ENCODE results near the gene PRSS50.
"Not testable (repeated sequence)": the region's sequence is repeated elsewhere in the genome, so short reads cannot be mapped to it uniquely, and the experiment has no call there.

PRSS50 gene

GRCh38 chr3:46717447-46718231 lies at the start of gene PRSS50:
TSS of gene PRSS50 (minus strand) at chr3:46717869. CDS start at chr3:46717824, 45 bp downstream.
- DNase-seq (ENCODE audit: low read depth in 2 of 2) = no peak

DNA sequence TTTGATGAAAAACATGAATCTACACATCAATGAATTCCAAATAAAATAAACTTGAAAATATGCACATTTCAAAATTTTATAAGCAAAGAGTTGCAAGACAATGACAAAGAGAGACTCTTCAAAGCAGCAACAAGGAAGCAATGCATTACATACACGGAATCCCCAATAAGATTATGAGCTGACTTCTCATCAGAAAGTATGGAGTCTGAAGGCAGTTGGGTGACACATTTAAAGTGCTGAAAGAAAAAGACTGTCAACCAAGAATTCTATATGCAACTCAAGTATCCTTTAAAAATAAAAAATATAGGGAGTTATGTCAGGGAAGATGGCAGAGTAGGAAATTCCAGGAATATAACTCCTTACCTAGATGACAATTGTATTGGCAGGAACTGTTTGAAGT lies 46.5 kb upstream of the PRSS50 start:
- DNase-seq (ENCODE audit: low read depth in 2 of 2) = no peak

GRCh38 chr3:46763178-46763577 lies 45.5 kb upstream of the PRSS50 start:
- DNase-seq (ENCODE audit: low read depth in 2 of 2) = no peak

DNA sequence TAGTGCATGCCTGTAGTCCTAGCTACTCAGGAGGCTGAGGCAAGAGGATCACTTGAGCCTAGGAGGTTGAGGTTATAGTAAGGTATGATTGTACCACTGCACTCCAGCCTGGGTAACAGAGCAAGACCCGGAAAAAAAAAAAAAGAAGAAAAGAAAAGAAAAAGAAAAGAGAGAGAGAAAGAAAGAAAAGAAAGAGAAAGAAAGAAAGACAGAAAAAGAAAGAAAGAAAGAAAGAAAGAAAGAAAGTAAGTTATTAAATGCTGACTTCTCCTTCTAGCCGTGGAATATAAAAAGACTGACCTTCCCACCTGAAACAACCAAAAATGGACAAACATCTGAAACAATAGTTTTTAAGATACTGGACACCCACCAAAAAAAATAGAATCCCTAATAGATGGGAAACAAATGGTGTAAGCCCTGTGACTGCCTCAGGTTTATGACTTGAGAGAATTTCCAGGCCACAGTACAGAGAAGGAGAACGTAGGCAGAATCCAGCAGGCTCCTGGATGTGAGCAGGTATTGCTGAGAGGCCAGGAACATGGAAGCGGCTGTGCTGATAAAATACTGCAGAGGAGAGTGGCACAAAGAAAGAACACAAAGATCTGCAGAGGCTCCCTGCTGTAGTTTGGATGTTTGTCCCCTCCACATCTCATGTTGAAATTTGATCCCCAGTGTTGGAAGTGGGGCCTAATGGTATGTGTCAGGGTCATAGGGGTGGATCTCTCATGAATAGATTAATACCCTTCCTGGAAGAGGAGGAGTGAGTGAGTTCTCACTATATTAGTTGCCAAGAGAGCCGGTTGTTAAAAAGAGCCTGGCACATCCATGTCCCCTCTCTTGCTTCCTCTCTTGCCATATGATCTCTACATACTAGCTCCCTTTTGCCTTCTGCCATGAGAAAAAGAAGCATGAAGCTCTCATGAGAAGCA lies 41.8 kb upstream of the PRSS50 start:
- DNase-seq (ENCODE audit: low read depth in 2 of 2) = no peak

DNA sequence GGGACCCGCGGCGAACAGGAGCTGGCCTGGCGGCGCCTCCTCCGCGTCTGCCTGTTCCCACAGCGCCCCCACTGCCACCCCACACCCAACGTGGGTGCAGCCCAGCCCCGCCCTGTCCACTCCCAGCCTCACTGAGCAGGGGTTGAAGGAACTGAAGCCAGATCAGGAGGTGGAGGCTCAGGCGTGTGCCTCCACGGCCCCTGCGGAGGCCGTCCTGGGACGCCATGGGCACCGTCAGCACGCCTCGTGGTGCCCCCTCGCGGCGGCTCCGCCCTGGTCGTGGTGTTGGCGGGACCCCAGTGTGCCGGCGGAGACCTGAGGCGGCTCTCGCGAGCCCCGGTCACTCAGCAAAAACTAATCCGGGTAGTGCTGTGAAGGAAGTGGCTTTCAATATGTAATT lies 39.0 kb upstream of the PRSS50 start:
- DNase-seq (ENCODE audit: low read depth in 2 of 2) = no peak

- DNase-seq (ENCODE audit: low read depth in 2 of 2) = no peak
Measured at GRCh38 chr3:46755646-46756045, 38.0 kb upstream of the PRSS50 start.

DNA sequence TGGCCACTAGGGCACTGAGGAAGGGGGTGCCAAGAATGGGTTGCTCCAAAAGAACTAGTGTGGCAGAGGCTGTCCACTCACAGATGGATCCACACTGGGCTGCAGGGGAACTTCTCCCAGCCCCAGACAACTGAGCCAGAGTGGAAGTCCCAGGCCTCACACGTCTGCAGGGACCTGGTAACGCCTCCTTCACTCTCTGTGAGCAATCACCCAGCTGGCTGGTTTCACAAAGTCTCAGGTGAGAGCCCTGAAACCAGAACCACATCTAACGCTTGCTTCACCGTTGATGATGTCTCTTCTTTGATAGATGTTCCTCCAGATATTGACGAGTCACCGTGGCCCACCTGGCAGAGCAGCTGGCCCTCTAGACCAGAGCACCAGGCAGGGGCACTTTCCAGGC lies 35.5 kb upstream of the PRSS50 start:
- DNase-seq (ENCODE audit: low read depth in 2 of 2) = not testable (repeated sequence)

DNA sequence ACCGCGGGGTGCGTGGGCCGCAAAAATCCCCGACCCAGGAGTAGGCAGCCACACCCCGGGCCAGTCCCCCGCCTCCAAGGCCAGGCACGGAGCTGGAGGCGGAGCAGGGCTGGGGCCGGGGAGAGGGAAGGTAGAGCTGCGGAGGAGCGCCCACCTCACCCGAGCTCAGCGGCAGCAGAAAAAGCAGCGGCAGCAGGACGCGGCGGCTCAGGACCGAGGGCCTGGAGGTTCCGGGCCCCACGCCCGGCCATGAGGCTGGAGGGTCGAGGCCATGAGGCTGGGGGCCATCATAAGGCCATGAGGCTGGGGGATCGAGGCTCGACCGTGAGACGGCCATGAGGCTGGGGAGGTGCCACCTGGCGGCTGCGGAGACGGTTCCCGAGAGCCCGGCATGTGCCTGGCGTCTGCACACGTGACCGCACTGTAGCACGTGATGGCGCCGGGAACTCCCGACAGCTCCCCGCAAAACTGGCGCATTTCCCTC lies 32.9 kb upstream of the PRSS50 start:
- DNase-seq (ENCODE audit: low read depth in 2 of 2) = no peak

- DNase-seq (ENCODE audit: low read depth in 2 of 2) = no peak
Measured at GRCh38 chr3:46749129-46749528, 31.5 kb upstream of the PRSS50 start.

GRCh38 chr3:46748170-46748569 lies 30.5 kb upstream of the PRSS50 start:
- no peak for DNase-seq (ENCODE audit: low read depth in 2 of 2)

DNA sequence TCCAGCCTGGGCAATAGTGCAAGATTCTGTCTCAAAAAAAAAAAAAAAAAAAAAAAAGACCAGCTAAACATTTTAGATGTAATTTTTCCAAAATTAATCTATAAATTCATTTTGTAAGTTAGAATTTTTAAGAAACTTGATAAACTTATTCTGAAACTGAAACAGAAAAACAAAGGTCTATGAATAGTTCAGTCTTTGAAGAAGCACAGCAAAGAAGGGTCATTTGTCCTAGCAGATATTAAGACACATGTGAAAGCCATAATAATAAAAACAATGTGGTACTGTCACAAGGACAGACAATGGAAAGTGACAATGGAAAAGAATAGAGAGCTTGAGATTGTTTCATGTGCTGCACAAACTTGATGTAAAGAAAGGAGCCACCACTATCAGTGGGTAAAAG lies 29.0 kb upstream of the PRSS50 start:
- DNase-seq (ENCODE audit: low read depth in 2 of 2) = no peak

DNA sequence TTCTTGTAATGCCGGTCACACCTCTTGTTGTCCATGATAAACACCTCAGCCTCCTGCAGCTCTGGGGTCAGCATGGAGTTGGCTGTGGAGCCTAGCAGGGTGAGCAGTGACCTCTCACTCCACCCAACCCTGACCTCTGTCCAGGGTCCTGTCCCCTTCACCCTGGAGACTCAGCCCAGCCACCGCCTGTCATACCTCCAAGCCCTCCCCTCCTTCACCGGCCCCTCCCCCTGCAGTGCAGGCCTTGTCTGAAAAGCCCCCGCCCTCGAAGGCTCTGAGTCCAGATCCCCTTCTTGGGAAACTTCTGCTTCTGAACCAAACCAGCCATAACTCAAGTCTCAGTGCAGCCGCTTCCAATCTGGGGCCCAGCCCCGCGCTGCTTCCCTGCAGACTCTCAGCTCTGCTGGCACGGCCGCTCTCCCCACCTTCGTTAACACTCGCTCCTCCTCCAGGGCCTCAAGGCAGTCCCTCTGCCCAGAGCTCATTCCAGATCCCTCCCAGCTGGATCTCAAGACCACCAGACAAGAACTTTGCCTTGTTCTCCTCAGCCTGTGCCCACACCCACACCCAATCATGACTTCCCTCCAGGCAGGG lies 25.4 kb upstream of the PRSS50 start:
- no peak for DNase-seq (ENCODE audit: low read depth in 2 of 2)

DNA sequence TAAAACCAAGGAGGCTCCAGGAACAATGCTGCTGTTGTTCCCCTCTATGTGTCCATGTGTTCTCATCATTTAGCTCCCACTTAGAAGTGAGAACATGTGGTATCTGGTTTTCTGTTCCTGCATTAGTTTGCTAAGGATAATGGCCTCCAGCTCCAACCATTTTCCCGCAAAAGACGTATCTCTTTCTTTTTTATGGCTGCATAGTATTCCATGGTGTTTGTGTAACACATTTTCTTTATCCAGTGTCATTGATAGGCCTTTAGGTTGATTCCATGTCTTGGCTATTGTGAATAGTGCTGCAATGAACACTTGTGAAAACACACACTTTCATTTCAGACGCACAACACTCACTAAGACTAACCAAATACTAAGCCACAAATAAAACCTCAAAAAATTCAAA lies 21.9 kb upstream of the PRSS50 start:
- not testable (repeated sequence) for DNase-seq (ENCODE audit: low read depth in 2 of 2)

DNA sequence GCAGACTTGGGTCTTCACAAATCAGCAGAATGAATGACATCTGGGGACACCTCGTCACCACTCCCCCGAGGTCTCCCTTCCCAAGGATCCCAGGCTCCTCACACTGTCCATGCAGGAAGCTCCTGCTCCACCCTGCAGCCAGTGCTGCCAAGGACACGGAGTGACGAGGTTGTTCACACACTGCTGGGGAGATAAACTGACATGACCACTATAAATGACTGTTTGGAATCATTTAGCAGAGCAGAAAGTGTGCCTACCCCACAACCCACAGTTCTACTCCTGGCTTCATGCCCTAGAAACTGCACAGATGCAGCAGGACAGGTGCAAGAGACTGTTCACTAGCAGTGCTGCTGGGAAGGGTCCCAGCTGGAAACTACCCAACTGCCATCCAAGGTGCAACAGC lies 19.7 kb upstream of the PRSS50 start:
- DNase-seq (ENCODE audit: low read depth in 2 of 2) = no peak

GRCh38 chr3:46736006-46736872 lies 18.6 kb upstream of the PRSS50 start:
- DNase-seq (ENCODE audit: low read depth in 2 of 2) = no peak

DNA sequence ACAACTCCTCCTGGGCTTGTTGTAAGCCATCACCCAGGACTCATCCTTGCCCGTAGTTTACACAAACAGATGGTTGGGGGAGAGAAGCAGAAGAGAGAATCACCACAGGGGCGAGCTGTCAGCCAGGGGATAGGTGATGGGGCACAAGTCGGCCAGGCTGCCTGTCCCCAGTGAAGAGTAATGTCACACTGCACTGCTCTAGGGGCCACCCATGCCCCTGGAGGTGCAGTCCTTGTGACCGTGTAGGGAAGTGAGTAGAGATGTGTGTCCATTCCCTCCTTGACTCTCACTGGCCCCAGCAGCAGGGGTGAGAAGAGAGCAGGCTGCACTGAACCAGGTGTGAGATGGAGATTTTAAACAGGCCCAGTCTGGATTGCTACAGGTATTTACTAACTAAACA lies 17.1 kb upstream of the PRSS50 start:
- DNase-seq (ENCODE audit: low read depth in 2 of 2) = no peak

- DNase-seq (ENCODE audit: low read depth in 2 of 2) = no peak
Measured at GRCh38 chr3:46733026-46733800, 15.5 kb upstream of the PRSS50 start.

- no peak for DNase-seq (ENCODE audit: low read depth in 2 of 2)
Measured at GRCh38 chr3:46731795-46732194, 14.1 kb upstream of the PRSS50 start.

GRCh38 chr3:46730819-46731218 lies 13.2 kb upstream of the PRSS50 start:
- DNase-seq (ENCODE audit: low read depth in 2 of 2) = no peak

- no peak for DNase-seq (ENCODE audit: low read depth in 2 of 2)
Measured at GRCh38 chr3:46729038-46729437, 11.4 kb upstream of the PRSS50 start.

All from stimulated activated CD4-positive, alpha-beta T cell treated with anti-CD3 and anti-CD28 coated beads, Interleukin-1b, Interleukin-23, amount 100 ng/mL, for 1 hour (primary cell).